IMR-90 (cell line): ENCODE measurements around the gene TUBGCP3. TPM values are rescaled to one million over a fixed set of nuclear protein-coding genes. Genes with fewer than 3 reads are reported as not detected.

Experiments
- CEBPB ChIP-seq: IDR thresholded peaks from 2 replicates; pipeline ENCODE4 v1.6.1; 2012; ENCODE audit warnings: low read depth, low read length, improper control_type of control experiment
- MAFK ChIP-seq: IDR thresholded peaks from 2 replicates; pipeline ENCODE4 v1.6.1; 2012; ENCODE audit warnings: low read depth, low read length, improper control_type of control experiment
- POLR2A ChIP-seq: IDR thresholded peaks from 2 replicates; pipeline ENCODE4 v1.6.1; 2012; ENCODE audit warnings: mild to moderate bottlenecking, low read depth, low read length
- RAD21 ChIP-seq: IDR thresholded peaks from 2 replicates; pipeline ENCODE4 v1.6.1; 2012; ENCODE audit warnings: low read length, improper control_type of control experiment
- RCOR1 ChIP-seq: IDR thresholded peaks from 2 replicates; pipeline ENCODE4 v1.6.1; 2012; ENCODE audit warnings: mild to moderate bottlenecking, low read length, improper control_type of control experiment; ENCODE audit not compliant: insufficient replicate concordance
- RFX5 ChIP-seq: IDR thresholded peaks from 2 replicates; pipeline ENCODE4 v1.8.0; 2012; ENCODE audit warnings: low read depth, mild to moderate bottlenecking, low read length, moderate library complexity
- SMC3 ChIP-seq: fragments of 150-350 bp; IDR thresholded peaks from 2 replicates; pipeline ENCODE4 v1.6.1; 2016; ENCODE audit warnings: low read depth, mild to moderate bottlenecking, antibody characterized with exemption, low read length, moderate library complexity
- polyA plus RNA-seq, 3 experiments: library from polyadenylated mRNA; depleted of rRNA; stranded (reverse); fragments of >200 nt; gene quantifications; 2 replicates each; pipeline ENCODE4 v1.2.3, GENCODE V29; 2012; ENCODE audit warnings: low replicate concordance in 1 of 3
- total RNA-seq: library from RNA; depleted of rRNA; stranded (reverse); fragments of >200 nt; gene quantifications from 2 replicates; pipeline ENCODE4 v1.2.3, GENCODE V29; 2012

TUBGCP3 gene
- total and polyA plus RNA-seq, 2 of the 4 experiments (the other 2 are of a cell fraction) = 16.0 to 17.8 TPM

- TF ChIP-seq RAD21 = no peak
- TF ChIP-seq SMC3 = no peak
- no peak for TF ChIP-seq POLR2A
- no peak for TF ChIP-seq CEBPB
- TF ChIP-seq RFX5 = no peak
- no peak for TF ChIP-seq RCOR1
- no peak for TF ChIP-seq MAFK
These were observed 143.2 kb downstream of the TUBGCP3 start (continued) for GRCh38 chr13:112444416-112445399.
